Lower leg skin (tissue), 4 donors: ENCODE data around the gene S1PR2. TPM values are rescaled to one million over a fixed set of nuclear protein-coding genes. Genes with fewer than 3 reads are reported as not detected.

ENCODE experiments used
- DNase-seq, 2 donors: peaks; one replicate each; pipeline ENCODE4 v3.0.0-alpha.2; 2019; ENCODE audit warnings: low spot score in 2 of 2
- H3K4me3 ChIP-seq: fragments of 200-600 bp; sonication (generic); 2 replicates; pipeline ENCODE4 v1.5.1; 2017; ENCODE audit warnings: mild to moderate bottlenecking, low read depth; ENCODE audit not compliant: poor library complexity, severe bottlenecking
- CTCF ChIP-seq, 3 donors: fragments of 450-650 bp; IDR thresholded peaks; one replicate each; pipeline ENCODE4 v1.5.1; 2016; ENCODE audit warnings: antibody characterized with exemption in 3 of 3, mild to moderate bottlenecking in 3 of 3, moderate library complexity in 2 of 3
- POLR2A ChIP-seq, 2 donors: fragments of 450-650 bp; IDR thresholded peaks; one replicate each; pipeline ENCODE4 v1.6.1; 2016 to 2017; ENCODE audit warnings: antibody characterized with exemption in 2 of 2, mild to moderate bottlenecking in 1 of 2, moderate library complexity in 1 of 2
- WGBS, 2 donors: methylation state at CpG; one replicate each; pipeline ENCODE4 v1.1.5; 2018; 5-methylcytosine and 5-hydroxymethylcytosine counted together
- intact Hi-C: fragments of 100-400 bp; cut with DNase I; formaldehyde crosslinking; loops from one replicate; pipeline ENCODE4 v1.15.0; 2023; ENCODE audit warnings: low total_unique reads
- total RNA-seq, 4 donors: library from RNA; depleted of rRNA; stranded (reverse); fragments of >200 nt; gene quantifications; one replicate each; pipeline ENCODE4 v1.1.0, GENCODE V29; 2016

Gene S1PR2
- total RNA-seq, 4 donors from 2014 or later = 4.5 to 11.4 (median 8.2) TPM

GRCh38 chr19:10190026-10190425 is 41.1 kb downstream of the S1PR2 start:
- no peak for DNase-seq
- TF ChIP-seq CTCF (IDR thresholded peaks at IDR 0.05) (no peak), POLR2A (IDR thresholded peaks at IDR 0.05) (no peak)
- H3K4me3 ChIP-seq = no peak overlapping the region
- 93 to 95% methylated on average over 5 of the region's 5 CpGs for WGBS, 2 donors
- intact Hi-C loops = no loop called here

DNA sequence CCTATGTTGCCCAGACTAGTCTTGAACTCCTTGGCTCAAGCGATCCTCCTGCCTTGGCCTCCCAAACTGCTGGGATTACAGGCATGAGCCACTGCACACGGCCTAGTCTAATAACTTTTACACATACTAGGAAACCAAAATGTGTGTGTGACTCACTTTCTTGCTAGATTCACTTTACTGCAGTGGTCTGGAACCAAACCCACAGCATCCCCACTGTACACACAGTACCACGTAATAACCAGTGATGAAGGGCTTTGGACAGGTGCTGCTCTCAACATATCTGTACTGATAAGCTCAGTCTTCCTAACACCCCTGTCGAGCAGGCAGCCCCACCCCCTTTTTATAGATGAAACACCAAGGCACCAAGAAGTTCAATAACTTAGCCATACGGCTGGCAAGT is 41.5 kb downstream of the S1PR2 start:
- 88 to 89% methylated on average over 5 of the region's 5 CpGs for WGBS, 2 donors
- no peak for DNase-seq
- H3K4me3 ChIP-seq = no peak overlapping the region
- intact Hi-C loops = no loop called here
- TF ChIP-seq CTCF (IDR thresholded peaks at IDR 0.05) (no peak), POLR2A (IDR thresholded peaks at IDR 0.05) (no peak)

GRCh38 chr19:10187315-10187714 is 43.8 kb downstream of the S1PR2 start:
- 83 to 89% methylated on average over 11 of the region's 11 CpGs for WGBS, 2 donors
- TF ChIP-seq CTCF (IDR thresholded peaks at IDR 0.05) = no peak
- no peak for TF ChIP-seq POLR2A (IDR thresholded peaks at IDR 0.05)
- DNase-seq = no peak
- H3K4me3 ChIP-seq = no peak overlapping the region
- intact Hi-C loops = no loop called here

- whole genome bisulfite sequencing, 2 donors = 74 to 77% methylated on average over 3 to 5 of the region's 5 CpGs
- DNase-seq = no peak
- intact Hi-C loops = no loop called here
- H3K4me3 ChIP-seq = no peak overlapping the region
- no peak for TF ChIP-seq CTCF (IDR thresholded peaks at IDR 0.05)
- TF ChIP-seq POLR2A (IDR thresholded peaks at IDR 0.05) = no peak
Observed at GRCh38 chr19:10184636-10185035, 46.5 kb downstream of the S1PR2 start.

GRCh38 chr19:10183926-10184325 is 47.2 kb downstream of the S1PR2 start:
- intact Hi-C loops = no loop called here
- no peak for DNase-seq
- 86 to 88% methylated on average over 3 of the region's 3 CpGs for WGBS, 2 donors
- TF ChIP-seq CTCF (IDR thresholded peaks at IDR 0.05) (no peak), POLR2A (IDR thresholded peaks at IDR 0.05) (no peak)
- H3K4me3 ChIP-seq = no peak overlapping the region

GRCh38 chr19:10182847-10183246 is 48.3 kb downstream of the S1PR2 start:
- TF ChIP-seq CTCF (IDR thresholded peaks at IDR 0.05) (no peak), POLR2A (IDR thresholded peaks at IDR 0.05) (no peak)
- intact Hi-C loops = no loop called here
- H3K4me3 ChIP-seq = no peak overlapping the region
- DNase-seq = no peak
- WGBS, 2 donors = 84 to 86% methylated on average over 10 of the region's 10 CpGs
